GM18873 (cell line): ENCODE measurements around the gene PIKFYVE.
"Not testable (repeated sequence)": the region's sequence is repeated elsewhere in the genome, so short reads cannot be mapped to it uniquely, and the experiment has no call there.

ENCODE experiments used
- ATAC-seq: cut with Tn5 transposase; IDR thresholded peaks from one replicate; pipeline ENCODE4 v1.9.1; 2021; ENCODE audit warnings: mild to moderate bottlenecking, moderate library complexity, moderate number of reproducible peaks; ENCODE audit not compliant: unreplicated experiment, low FRiP score

PIKFYVE gene

GRCh38 chr2:208396796-208397195 is 130.7 kb downstream of the PIKFYVE start:
- ATAC-seq = not testable (repeated sequence)

GRCh38 chr2:208399201-208399600 is 133.1 kb downstream of the PIKFYVE start:
- ATAC-seq = no peak

- ATAC-seq = no peak
Measured at GRCh38 chr2:208406474-208407451, 140.7 kb downstream of the PIKFYVE start, which contains the start of gene PTH2R. TSS of gene PTH2R (plus strand) at chr2:208406792. CDS start at chr2:208407044, 252 bp downstream.

- no peak for ATAC-seq
Measured at GRCh38 chr2:208407667-208408066, 141.6 kb downstream of the PIKFYVE start.
